Stimulated activated CD4-positive, alpha-beta T cell treated with anti-CD3 and anti-CD28 coated beads, Interleukin-2, amount 100 ng/mL, for 4 hours (primary cell): ENCODE data around the gene DOCK4.
"Not testable (repeated sequence)": the region's sequence is repeated elsewhere in the genome, so short reads cannot be mapped to it uniquely, and the experiment has no call there.

ENCODE experiments used
- DNase-seq: peaks from one replicate; pipeline ENCODE4 v3.0.0-alpha.2; 2020; ENCODE audit warnings: low read depth

The DOCK4 gene

GRCh38 chr7:112133328-112133727 is 72.9 kb downstream of the DOCK4 start:
- DNase-seq, result no peak

DNA sequence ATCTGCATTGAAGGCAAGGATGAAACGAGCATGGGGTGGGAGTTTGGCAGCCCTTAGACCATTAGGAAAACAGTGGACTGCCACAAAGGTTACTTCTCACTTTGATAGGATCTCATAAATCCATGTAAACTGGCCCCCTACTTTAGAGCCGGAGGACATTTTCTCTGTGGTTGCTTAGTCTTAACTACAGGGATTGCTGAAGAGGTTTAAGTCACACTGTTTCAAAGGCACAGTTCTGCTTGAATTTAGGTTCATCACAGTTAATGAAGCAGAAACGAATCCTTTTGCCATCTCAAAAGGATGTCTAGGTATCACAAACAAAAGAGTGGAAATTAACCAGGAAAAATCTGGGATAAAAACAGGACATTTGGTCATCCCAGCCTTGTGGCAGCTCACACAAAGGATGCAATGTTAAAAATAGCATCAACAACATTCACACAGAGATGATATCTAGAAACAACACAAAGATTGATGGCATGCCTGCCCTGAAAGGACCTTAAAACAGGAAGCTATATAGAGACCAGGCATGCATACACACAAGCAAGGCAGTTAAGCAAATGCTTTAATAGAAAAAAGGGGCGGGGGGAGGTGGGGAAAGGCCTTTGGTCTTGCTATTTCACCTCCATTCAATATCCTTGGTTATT is 74.0 kb downstream of the DOCK4 start:
- DNase-seq, result no peak

DNA sequence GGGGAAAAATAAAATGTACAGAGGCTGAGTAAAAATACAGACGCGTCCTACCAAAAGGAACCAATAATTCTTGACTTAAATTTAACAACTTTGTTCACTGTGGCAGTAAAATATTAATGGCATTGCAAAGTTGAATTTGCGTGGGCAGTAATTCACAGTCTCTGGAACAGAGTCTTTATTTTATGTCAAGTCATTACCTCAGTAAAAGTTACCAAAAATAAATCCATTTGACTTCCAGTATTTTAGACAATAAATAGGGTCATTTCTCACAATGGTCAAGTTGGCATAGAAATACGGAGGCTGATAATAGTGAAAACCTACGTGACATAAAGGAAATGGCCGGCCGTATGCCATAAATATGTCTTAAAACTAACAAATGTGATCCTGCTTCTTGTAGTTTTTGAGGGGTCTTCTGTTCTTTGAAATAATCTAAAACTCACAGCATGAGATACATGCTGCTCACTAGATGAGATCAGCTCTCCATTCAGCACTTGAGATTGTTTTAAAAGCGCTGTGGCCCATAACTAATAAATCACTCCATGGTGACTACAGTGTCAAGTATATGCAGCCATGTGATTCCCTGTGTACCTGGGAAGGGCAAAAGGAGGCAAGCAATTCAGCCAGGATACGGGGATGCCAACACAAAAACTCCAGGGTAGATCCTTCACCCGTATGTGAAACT is 75.3 kb downstream of the DOCK4 start:
- DNase-seq, result no peak

DNA sequence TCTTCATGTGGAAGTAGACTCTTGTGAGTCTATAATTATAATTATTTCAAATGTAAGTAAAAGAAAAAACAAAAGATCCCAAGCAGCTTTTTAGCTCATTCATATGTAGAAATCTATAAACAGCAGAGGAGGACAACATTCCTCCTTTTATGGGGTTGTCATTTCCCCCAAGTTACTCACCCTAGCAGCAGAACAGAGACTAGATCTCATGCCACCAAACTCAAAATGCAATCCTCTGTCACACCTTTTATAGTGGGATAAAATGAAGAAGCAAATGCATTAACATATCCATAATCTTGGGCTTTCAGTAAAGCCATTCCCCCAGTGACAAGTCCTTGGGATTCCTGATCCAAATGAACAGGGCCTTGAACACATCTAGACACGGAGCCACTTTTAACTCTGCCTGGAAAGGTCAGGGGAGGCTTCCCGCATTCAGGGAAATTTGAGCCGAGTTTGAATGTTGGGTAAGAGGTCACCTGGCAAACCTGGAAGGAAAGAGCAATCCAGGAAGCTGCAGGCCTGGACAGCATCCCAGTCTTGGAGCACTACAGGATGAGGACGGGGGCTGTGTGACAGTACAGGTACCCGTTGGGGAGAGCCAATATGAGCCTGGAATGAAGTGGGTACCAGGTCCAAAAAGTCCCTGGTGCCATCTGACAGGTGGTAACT is 76.4 kb downstream of the DOCK4 start:
- no peak for DNase-seq

- DNase-seq, result not testable (repeated sequence)
Measured at GRCh38 chr7:112128461-112129425, 77.5 kb downstream of the DOCK4 start.

DNA sequence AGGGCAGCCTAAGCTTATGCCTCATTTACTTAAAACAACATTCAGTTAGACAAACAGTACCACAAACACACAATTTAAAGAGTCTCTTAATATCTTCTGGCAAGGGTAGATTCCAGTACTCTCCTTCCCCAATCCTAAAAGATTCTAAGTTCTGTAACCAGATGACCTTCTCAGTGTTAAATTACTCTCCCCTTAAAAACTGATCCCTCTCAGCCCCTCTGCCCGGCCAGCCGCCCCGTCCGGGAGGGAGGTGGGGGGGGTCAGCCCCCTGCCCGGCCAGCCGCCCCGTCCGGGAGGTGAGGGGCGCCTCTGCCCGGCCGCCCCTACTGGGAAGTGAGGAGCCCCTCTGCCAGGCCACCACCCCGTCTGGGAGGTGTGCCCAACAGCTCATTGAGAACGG is 78.2 kb downstream of the DOCK4 start:
- DNase-seq, result not testable (repeated sequence)

GRCh38 chr7:112125250-112125649 is 80.9 kb downstream of the DOCK4 start:
- no peak for DNase-seq

DNA sequence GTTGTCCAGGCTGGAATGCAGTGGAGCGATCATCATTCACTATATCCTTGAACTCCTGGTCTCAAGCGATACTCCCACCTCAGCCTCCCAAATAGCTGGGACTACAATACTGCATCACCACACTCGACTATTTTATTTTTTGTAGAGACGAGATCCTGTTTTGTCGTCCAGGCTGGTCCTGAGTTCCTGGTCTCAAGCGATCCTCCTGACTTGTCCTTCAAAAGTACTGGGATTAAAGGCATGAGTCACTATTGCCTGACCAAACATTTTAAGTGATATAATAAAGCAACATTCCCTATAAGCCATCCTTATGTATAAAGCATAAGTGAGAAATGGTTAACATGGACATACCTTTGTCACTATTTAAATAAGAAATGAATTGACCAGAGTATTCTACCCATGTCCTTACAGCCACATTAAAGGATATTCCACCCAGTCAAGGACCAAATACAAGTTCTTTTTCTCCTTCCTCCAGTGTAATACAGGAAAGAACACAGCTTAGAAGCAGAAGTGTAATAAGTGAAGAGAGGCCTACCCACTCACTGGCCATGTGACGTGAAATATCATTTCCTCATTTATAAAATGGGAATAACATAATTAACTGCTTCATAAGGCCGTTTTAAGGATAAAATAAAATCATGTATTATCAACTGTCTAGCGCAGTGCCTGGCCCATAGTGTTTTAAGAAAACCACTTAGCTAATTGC is 82.0 kb downstream of the DOCK4 start:
- no peak for DNase-seq

- DNase-seq, result no peak
Measured at GRCh38 chr7:112122798-112123197, 83.4 kb downstream of the DOCK4 start.

DNA sequence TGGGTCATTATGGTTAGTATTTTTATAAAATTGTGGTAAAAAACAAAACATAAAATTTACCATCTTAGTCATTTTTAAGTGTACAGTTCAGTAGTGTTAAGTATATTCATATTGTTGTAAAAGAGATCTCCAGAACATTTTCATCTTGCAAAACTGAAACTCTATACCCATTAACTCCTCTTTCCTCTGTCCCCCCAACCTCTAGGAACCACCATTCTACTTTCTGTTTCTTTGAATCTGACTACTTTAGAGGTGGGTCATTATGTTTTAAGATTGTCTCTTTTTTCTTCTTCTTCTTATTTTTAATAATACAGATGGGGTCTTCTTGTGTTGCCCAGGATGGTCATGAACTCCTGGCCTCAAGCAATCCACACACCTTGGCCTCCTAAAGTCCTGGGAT is 84.1 kb downstream of the DOCK4 start:
- DNase-seq, result no peak

GRCh38 chr7:112121318-112121717 is 84.9 kb downstream of the DOCK4 start:
- no peak for DNase-seq

DNA sequence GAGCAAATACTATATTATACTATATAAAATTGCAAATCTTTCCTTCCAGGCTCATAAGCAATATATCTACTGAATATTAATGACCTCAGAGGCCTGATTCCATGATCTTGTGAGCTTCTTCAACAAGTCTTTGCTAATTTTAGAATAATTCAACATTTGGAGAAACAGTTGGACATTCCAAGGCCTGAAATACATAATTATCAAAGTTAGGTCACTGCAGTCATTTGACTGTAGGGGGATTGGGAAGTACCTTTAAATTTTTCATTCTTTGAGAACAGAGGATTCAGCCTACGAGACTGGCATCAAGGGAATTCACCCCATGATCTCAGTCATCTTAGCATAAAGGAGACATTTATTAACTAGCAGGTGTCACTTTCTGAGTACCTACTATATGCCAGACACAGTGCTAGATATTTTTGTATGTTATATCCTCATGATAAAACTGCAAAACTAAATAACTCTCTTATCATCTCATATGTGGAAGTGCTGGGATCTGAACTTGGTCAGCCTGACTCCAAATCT is 85.4 kb downstream of the DOCK4 start:
- DNase-seq, result no peak

GRCh38 chr7:112118581-112119566 is 87.3 kb downstream of the DOCK4 start:
- no peak for DNase-seq

DNA sequence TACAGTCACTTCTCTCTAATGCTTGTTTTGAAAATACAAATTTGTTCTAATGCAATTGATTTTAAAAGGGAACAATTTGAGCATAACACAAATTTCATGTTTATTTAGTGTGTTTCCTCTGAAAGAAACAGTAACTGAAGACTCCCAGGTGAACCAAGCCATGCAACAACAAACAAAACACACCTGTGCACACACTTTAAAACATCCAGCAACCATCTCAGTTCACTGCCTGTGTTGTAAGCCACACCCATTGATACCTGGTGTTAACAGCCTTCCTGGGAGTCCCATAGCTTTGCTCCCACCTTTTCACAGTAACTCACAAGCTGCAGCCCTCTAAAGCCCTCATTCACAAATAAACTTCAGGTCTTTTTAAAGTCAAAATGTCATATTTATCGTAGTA is 89.3 kb downstream of the DOCK4 start:
- no peak for DNase-seq

DNA sequence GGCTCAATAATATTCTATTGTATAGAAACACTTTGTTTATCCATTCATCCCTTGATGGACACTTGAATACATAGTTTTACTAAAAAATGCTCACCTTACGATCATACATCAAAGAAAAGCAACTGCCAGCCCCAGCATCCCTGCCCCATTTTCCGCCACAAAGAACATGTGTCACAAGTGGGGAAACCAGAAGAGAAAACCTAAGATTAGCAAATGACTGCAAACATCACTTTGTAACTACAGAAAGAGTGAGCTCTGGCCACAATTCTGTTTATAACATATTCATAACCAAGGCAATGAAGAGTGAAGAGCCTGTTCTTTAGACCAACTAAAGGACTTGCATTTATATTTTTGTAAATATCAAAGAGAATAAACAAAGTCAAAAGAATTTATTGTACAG is 89.8 kb downstream of the DOCK4 start:
- no peak for DNase-seq

DNA sequence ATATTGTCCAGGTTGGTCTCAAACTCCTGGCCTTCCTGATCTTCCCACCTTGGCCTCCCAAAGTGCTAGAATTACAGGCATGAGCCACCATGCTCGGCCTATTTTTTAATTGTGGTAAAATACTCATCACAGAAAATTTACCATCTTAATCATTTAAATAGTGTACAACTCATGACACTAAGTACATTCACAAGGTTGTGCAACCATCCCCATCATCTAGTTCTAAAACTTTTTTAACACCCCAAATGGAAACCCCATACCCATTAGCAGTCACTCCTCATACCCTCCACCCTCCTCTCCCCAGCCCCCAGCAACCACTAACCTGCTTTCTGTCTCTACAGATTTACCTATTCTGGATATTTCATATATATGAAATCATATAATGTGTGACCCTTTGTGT is 90.3 kb downstream of the DOCK4 start:
- DNase-seq, result no peak

DNA sequence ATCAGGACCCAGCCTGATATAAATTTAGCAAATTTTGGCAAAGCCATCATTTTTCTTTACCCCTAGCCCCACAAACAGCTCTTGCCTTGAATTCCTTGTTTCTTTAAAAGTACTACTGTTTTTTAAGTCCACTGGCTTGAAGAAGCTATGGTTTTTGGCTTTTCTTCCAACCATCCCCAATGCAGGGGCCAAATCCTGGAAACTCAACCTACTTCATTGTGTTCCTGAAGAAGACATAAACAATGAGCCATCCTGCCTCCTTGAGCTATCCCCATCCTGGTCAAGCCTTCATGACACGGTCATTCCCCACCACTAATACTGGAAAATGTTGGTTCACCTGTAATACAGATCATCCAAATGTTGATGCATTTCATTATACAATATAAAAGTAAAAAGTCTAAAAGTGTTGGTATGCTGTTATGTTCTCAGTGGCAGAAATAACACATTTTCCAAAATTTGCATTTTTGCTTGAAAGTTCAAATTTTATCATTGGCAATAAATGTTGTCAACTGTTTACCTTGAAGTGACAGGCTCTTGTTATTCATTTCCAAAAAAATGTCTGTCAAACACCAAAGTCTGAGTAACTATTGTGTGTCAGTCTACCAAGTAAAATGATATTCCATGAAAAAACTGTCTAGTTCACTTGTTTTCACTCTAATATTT is 92.2 kb downstream of the DOCK4 start:
- DNase-seq, result no peak

DNA sequence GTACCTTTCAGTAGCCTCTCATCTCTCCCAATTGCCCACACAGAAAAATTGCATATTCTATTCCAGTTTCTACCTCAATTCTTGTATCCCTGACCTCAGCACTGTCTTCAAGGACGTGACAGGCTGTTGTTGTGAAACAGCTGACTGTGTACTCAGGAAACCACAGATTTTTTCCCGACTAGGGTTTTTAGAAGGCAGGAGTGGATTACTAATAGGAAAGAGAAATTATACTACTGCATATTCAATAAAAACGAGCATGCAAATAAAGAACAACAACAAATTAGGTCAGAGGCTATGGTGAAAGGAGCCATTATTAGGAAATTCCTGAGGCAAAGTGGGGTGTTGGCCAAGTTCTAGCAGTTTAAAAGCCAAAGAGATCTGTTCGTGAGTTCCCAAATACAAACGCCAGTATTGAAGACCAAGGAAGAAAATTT is 93.4 kb downstream of the DOCK4 start:
- no peak for DNase-seq

DNA sequence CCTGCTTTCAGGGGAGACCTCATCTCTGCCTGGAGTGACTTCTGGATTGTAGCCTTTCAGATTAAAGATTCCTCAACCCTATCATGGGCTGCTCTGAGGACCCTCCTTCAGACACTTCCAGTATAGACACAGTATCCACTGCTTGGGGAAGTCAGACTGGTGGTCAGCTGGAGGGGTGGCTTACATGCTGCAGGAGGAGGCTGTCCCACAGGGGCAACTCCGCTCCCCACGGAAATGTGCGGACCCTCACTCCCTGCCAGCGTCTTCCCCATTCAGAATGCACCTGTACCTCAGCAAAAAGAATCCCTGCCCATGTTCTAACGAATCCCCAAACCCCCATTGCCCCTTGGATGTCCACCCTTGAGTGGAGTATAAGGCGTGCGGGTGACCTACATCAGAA is 95.5 kb downstream of the DOCK4 start:
- no peak for DNase-seq

GRCh38 chr7:112110175-112110574 is 96.0 kb downstream of the DOCK4 start:
- DNase-seq, result no peak
